NCI-H2107 treated with DMSO at 0.1 percent for 48 hours (cell line): Measurements from ENCODE around the gene STAT1.

Experiments
- DNase-seq: peaks from one replicate; lab custom pipeline; 2025; ENCODE audit not compliant: unreplicated experiment; lab: John Stamatoyannopoulos, UW

Gene STAT1

DNA sequence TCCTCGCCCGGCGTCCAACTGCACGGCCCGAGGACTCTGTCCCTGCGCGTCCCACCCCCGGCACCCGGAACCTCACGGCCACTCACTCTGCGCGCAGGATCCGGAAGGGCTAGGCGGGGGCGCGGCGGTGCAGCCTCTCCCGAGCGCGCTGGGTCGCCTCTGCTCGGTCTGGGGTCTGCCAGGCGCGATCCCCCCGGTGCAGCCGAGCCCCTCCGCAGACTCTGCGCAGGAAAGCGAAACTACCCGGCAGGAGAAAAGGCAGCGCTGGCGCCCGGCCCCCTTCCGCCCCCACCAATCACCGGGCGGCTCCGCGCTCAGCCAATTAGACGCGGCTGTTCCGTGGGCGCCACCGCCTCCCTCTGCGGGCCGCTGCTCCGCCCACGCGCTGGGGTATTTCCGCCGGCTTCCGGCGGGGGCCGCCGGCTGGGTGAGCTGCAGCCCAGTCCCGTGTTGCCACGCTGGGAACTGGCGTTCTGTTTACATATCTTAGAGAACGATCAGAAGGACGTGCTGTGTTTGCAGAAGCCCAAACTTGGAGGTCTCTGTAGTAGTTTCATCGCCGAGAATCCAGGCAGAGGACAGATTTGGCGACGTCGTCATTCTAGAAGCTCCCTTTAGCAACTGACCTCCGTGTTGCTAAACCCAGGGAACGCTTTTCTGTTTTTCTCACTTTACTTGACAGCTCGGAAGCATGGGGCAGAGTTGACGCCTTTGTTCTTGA is at the start of gene STAT1:
TSS of gene STAT1 (minus strand) at position 240 of the 721 bp plus-strand sequence. CDS start 4,168 bp downstream, outside the sequence.
- peak; percentile 57 for DNase-seq

DNA sequence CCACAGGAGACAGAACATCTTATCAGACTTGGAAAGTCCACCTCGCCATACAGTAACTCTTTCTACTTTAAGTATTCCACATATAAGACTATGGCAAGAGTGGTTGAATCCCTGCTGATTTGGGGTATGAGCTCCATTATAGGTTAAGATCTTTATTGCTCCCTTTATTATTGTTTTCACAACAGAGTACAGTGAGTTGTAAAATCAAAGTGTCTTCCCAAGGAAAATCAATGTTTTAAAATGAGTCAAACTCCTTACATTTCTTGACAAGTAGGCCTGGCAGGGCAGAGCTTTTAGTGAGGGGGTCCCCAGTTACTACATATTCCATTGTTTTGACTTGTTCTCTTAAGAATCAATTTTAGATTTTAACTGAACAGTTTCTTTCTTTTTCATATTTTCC is 49.6 kb upstream of the STAT1 start:
- no peak for DNase-seq

DNA sequence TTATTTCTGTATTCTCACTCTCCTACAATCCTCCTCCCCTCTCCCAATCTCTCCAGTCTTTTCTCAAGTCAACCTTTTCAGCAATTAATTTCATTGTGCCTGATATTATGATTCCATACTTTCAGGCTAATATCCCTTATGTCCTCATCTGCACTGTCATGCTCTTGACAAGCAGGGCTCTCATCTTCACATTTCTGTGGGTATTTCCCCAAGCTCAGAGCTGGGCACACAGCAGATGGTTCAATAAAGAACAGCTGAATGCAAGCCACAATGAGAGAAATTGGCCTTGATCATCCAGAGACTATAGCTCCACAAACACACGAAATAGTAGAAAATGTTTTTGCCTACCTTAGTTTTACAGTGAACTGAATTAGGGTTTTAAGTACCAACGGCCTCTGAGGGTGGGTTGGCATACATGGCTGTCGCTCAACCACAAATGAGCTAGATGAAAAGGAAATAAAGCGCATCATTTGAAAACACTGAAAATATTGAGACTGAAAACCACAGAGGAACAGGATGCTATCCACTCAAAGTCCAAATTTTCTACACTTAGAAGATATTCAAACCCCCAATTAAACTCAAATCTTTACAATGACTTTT is 47.5 kb upstream of the STAT1 start:
- DNase-seq: no peak

- DNase-seq: no peak
Observed at GRCh38 chr2:191059308-191059707, 45.3 kb upstream of the STAT1 start.

- DNase-seq: no peak
Observed at GRCh38 chr2:191056228-191056627, 42.3 kb upstream of the STAT1 start.

- DNase-seq: no peak
Observed at GRCh38 chr2:191053256-191053655, 39.3 kb upstream of the STAT1 start.

- peak; percentile 41 for DNase-seq
Observed at GRCh38 chr2:191051825-191052778, 38.1 kb upstream of the STAT1 start.

- DNase-seq: no peak
Observed at GRCh38 chr2:191051177-191051576, 37.2 kb upstream of the STAT1 start.

DNA sequence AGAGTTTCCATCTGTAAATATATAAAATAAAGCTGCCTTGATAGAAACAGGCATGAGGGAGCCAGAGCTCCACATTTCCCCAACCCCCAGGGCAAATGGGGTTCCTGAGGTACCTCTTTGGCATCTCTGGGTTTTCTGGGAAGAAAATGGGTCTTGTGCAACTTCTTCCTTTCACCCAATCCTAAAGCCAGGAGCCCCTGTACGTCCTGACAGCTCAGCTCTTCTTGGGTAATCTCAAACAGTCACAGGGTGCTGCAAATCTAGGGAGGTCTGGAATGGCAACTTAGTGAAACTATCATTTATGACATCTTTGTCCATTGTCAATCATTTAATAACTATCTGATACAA is 36.6 kb upstream of the STAT1 start:
- DNase-seq: no peak

DNA sequence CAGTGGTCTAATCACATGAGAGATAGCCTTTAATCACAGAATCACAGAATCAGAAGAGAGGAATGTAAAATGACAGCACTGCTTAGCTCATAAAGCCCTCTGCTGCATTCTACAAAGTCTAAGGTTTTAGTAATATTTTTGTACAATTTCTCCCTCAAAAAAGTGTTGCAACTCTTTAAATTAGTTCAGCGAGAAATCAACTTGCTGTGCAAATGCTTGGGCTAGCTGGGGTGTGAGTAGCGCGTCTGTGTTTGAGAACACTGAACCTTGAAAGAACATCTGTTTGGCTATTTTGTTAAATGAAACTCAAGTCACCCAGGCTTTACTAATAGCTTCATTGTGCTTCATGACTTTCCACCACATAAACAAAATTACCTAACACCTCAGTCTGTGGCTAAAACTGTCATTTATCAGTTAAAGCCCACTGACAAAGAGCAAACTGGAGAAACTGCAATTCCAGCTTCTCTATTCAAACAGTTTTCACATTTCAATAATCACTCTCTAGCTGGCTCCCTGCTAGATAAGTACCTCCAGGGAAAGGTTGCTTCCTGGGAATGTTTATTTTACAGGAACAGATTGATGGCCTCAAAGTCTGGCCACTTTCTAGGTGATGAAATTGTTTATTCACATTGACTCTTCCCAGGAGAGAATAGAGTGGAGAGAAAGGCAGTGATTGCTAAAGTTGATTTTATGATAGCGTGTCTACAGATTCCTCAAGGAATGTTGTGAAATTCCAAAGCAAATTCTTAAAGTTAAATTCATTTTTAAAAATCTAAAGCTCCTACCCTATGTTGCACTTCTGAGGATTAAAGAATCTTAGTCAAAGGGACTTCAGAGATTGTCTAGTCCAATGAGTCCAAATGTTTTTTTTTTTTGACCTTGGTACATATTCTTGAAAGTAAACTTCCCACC is 36.0 kb upstream of the STAT1 start:
- peak; percentile 6 for DNase-seq

DNA sequence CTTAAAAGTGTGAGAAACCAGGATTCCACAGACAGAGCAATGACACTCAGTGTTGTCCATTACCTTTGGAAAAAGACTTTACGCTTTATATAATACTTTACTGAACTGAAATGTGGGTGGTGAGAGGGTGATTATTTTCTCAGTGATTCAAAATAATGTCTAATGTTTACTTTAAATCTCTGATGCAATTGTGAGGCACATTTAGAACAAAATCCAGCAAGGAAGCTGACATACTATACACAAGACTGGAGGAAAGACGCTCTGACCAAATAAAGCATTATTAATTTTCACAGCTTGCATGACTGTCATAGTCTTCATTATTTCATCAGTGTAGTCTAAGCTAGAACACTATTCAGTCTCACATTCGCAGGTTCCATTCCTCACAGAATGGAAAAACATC is 34.1 kb upstream of the STAT1 start:
- DNase-seq: no peak

DNA sequence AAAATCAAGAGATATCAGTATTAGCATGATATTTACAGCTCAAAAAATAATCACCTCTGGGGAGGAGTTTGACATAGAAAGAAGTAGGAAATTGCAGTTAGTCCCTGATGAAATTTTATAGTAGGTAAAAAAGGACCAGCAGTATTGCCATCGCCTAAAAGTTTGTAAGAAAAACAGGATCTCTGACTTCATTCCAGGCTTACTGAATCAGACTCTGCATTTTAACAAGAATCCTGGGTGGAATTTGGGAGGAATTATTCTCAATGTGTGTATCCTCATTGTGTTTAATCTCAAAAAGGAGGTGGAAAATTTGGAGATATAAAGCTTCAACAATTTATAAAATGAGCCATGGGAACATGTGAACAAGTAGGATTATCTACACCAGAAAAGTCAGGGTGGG is 31.2 kb upstream of the STAT1 start:
- no peak for DNase-seq

GRCh38 chr2:191043438-191043837 is 29.5 kb upstream of the STAT1 start:
- DNase-seq: no peak

DNA sequence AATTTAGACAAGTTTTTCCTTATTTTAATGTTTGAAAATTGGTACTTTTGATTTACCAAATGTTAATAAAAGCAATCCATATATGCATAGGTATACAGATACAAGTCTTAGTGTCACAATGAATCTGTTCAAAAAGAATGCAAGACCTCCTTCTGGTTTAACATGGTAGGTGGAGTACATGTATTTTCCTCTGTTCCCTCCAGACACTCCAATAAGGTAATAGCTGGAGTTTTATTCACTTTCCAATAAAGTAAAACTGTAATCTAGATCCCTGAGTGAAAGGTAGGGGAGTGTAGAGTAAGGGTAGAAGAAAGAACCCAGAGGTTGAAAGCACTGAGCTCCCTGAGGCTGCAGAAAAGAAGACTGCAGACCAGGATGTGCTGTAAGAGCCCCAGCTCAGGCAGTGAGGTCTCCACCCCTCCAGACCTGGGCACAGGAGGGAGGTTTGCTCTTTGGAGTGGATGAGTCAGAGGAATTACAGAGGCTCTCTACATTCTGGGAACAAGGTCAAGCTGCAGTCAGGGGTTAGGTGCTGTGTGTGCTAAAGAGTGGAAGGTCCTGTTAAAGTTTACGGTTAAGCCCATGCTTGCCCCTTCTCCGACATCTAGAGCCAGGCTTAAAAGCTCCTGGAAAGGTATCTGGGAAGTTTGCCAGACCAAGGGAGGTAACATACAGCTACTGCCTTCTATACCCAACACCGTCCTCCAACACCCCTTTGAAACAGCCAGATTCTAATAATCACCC is 27.6 kb upstream of the STAT1 start:
- DNase-seq: no peak

GRCh38 chr2:191039616-191040015 is 25.6 kb upstream of the STAT1 start:
- no peak for DNase-seq

GRCh38 chr2:191038741-191039140 is 24.8 kb upstream of the STAT1 start:
- DNase-seq: no peak

- no peak for DNase-seq
Observed at GRCh38 chr2:191038241-191038725, 24.3 kb upstream of the STAT1 start.

DNA sequence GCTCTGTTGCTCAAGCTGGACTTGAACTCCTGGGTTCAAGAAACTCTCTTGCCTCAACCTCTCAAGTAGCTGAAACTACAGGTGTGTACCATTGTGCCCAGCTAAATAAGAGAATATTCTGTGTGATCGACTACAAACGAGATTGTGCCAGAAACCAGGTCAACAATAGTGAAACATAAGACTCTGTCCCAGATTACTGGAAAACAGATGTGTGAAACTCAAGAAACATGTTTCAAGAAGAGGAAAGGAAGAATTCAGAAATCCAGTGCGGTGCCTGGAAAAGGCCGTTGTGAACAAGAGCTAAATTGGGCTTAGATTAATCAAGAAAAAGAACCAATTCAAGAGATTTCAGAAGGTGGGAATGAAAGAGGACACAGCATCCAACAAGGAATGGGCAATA is 23.4 kb upstream of the STAT1 start:
- no peak for DNase-seq

GRCh38 chr2:191036363-191036762 is 22.4 kb upstream of the STAT1 start:
- no peak for DNase-seq
